ENCODE results near the gene PUS1.
"Not testable (repeated sequence)": the region's sequence is repeated elsewhere in the genome, so short reads cannot be mapped to it uniquely, and the experiment has no call there.

Gene PUS1

GRCh38 chr12:131943389-131943788 is 14.3 kb downstream of the PUS1 start:
- TF ChIP-seq CTCF (IDR thresholded peaks at IDR 0.05; ENCODE audit: low read depth, low read length, missing control alignments): no peak
- DNase-seq (ENCODE audit: low read depth): no peak
- no peak overlapping the region for H3K4me3 ChIP-seq (ENCODE audit: low read depth, low read length)
- in situ Hi-C loops (cut with HindIII; ENCODE audit: low sequenced_read_pairs): no loop called here

DNA sequence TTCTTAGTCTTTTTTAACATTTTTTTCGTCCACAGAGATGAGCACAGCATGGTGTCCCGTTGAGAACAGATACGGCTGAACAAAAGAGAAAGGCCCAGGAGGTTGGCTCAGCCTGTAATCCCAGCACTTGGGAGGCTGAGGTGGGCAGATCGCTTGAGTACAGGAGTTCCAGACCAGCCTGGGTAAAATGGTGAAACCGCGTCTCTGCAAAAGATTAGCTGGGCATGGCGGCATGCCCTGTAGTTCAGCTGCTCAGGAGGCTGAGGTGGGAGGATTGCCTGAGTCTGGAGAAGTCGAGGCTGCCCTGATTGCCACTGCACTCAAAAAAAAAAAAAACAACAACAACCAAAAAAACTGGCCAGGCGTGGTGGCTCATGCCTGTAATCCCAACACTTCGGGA is 14.8 kb downstream of the PUS1 start:
- DNase-seq (ENCODE audit: low read depth): no peak
- TF ChIP-seq CTCF (IDR thresholded peaks at IDR 0.05; ENCODE audit: low read depth, low read length, missing control alignments): no peak
- in situ Hi-C loops (cut with HindIII; ENCODE audit: low sequenced_read_pairs): no loop called here
- no peak overlapping the region for H3K4me3 ChIP-seq (ENCODE audit: low read depth, low read length)

DNA sequence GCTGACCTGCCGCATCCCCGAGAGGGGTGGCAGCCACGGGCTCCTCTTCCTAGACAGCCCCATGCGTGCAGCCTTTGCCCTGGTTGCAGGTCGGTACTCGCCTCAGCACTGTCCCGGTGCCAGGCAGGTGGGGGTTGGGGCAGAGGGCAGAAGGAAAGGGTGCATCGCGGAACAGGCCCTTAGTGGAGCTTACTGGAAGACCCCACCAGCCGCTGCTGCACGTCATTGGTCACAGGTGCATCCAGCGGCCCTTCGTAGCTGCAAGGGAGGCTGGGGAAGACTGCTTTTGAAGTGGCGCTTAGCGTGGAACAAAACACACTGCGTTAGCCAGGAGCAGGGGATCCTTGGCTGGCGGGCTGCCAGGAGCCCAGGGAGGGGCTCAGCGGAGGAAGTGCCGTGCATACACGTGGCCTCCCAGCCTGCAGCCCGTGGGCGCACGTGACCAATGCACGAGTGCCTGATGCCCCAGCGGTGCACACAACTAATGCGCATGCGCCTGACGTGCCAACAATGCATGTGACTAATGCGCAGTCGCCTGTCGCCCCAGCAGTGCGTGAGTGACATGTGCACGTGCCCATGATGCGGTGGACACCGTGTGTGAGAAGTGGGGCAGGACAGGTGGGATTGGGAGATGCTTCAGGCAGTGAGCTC is 15.7 kb downstream of the PUS1 start:
- DNase-seq (ENCODE audit: low read depth): no peak
- in situ Hi-C loops (cut with HindIII; ENCODE audit: low sequenced_read_pairs): no loop called here

DNA sequence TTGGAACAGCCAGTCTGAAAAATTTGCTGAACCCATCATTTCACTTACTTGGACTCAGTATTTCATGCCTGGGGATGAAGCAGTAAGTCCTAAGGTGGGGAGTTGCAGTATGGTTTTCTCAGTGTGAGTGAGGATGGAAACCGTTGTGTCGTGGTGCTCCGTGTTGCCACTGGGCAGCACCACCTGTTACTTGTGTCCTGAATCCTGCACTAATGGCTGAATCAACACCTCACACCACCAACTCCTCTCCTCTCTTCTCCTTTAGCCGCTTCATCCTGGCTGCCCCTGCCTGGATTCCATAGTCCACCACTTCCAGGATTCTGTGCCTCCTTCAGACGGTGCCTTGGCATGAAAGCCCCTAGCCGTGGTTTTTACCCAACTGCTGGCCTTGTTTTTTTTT is 17.7 kb downstream of the PUS1 start:
- no peak overlapping the region for H3K4me3 ChIP-seq (ENCODE audit: low read depth, low read length)
- no peak for DNase-seq (ENCODE audit: low read depth)
- in situ Hi-C loops (cut with HindIII; ENCODE audit: low sequenced_read_pairs): no loop called here
- no peak for TF ChIP-seq CTCF (IDR thresholded peaks at IDR 0.05; ENCODE audit: low read depth, low read length, missing control alignments)

More for the DNA sequence above, 15.7 kb downstream of the PUS1 start:
- no peak for TF ChIP-seq CTCF (IDR thresholded peaks at IDR 0.05; ENCODE audit: low read depth, low read length, missing control alignments)
- H3K4me3 ChIP-seq (ENCODE audit: low read depth, low read length): no peak overlapping the region

DNA sequence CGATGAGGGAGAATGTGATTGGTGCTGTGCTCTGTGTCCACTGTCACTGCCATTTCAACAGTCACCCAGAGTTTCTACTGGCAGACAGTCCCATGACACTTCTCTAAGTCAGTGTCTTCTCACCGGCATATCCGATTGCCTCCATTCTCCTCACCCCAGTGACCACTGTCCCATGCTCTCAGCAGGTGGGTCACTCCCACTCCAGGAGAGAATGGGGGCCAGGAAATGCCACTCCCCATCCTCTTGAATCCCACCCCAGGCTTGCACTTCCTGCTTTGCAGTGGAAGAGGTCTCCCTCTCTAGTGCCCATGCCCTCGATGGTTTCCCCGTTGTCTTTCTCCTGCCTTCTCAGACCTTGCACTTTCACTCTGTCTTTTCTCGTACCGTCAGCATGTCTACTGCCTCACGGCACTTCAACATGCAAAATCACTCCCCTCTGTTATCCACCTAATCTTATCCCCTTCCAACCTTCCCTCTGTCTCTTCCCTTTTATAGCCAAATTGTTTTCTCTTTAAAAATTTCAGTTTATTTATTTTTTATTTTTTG is 18.5 kb downstream of the PUS1 start:
- H3K4me3 ChIP-seq (ENCODE audit: low read depth, low read length): no peak overlapping the region
- in situ Hi-C loops (cut with HindIII; ENCODE audit: low sequenced_read_pairs): no loop called here
- no peak for TF ChIP-seq CTCF (IDR thresholded peaks at IDR 0.05; ENCODE audit: low read depth, low read length, missing control alignments)
- DNase-seq (ENCODE audit: low read depth): no peak

- H3K4me3 ChIP-seq (ENCODE audit: low read depth, low read length): no peak overlapping the region
- no peak for TF ChIP-seq CTCF (IDR thresholded peaks at IDR 0.05; ENCODE audit: low read depth, low read length, missing control alignments)
- in situ Hi-C loops (cut with HindIII; ENCODE audit: low sequenced_read_pairs): no loop called here
- no peak for DNase-seq (ENCODE audit: low read depth)
Observed at GRCh38 chr12:131948166-131948712, 19.2 kb downstream of the PUS1 start.

- DNase-seq (ENCODE audit: low read depth); in situ Hi-C loops (cut with HindIII; ENCODE audit: low sequenced_read_pairs): not testable (repeated sequence)
- peak overlapping the region; percentile 91 for H3K4me3 ChIP-seq (ENCODE audit: low read depth, low read length)
Observed at GRCh38 chr12:131948713-131949430, 19.8 kb downstream of the PUS1 start.
